ENCODE measurements around the gene NPY1R. TPM values are rescaled to one million over a fixed set of nuclear protein-coding genes. Genes with fewer than 3 reads are reported as not detected.

Gene NPY1R
- total and polyA plus RNA-seq, 4 donors = 0.07 to 1.7 (median 1.1) TPM

DNA sequence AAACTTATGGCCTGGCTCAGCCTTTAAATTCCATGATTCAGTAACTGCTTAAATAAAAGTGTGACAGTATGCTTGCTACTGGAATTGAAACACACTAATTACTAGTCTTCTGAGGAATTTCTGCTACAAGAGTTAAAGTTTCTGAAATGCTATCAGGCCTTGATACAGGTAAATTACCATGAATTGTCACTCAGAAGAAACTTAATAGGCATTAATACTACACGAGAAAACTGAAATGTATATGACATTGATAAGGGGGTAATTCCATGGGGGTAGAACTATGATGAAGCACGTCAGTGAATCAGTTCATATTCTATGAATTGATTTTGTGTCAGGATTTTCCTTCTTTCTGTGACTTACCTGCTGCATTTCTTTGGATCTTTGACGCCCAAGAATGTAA, 3.0 kb upstream of the NPY1R start:
- no peak for DNase-seq
- Histone ChIP-seq H3K4me3 (no peak overlapping the region), H3K27ac (ENCODE audit: low read depth in 1 of 2, low read length in 1 of 2) (no peak overlapping the region), H3K27me3 (ENCODE audit: control insufficient read depth in 3 of 3, insufficient read depth in 3 of 3, low read length in 2 of 3) (peaks cover 0 to 28% (median 27%) of the 10 kb centered on the region in 3 donors), H3K9ac (ENCODE audit: insufficient read depth in 1 of 2, low read length in 2 of 2) (no peak overlapping the region), H3K4me1 (ENCODE audit: control insufficient read depth in 5 of 5, insufficient read depth in 5 of 5, low read length in 5 of 5) (peaks cover 0 to 18% (median 3%) of the 10 kb centered on the region in 5 donors), H3K9me3 (ENCODE audit: control insufficient read depth in 4 of 4, insufficient read depth in 3 of 4, low read length in 3 of 4) (peaks cover 0 to 2% (median 0%) of the 10 kb centered on the region in 4 donors), H3K36me3 (ENCODE audit: control insufficient read depth in 4 of 4, insufficient read depth in 4 of 4, low read length in 4 of 4) (no peaks in the 10 kb centered on the region)
- TF ChIP-seq, protein P1, sequence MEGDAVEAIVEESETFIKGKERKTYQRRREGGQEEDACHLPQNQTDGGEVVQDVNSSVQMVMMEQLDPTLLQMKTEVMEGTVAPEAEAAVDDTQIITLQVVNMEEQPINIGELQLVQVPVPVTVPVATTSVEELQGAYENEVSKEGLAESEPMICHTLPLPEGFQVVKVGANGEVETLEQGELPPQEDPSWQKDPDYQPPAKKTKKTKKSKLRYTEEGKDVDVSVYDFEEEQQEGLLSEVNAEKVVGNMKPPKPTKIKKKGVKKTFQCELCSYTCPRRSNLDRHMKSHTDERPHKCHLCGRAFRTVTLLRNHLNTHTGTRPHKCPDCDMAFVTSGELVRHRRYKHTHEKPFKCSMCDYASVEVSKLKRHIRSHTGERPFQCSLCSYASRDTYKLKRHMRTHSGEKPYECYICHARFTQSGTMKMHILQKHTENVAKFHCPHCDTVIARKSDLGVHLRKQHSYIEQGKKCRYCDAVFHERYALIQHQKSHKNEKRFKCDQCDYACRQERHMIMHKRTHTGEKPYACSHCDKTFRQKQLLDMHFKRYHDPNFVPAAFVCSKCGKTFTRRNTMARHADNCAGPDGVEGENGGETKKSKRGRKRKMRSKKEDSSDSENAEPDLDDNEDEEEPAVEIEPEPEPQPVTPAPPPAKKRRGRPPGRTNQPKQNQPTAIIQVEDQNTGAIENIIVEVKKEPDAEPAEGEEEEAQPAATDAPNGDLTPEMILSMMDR (IDR thresholded peaks at IDR 0.05; ENCODE audit: control extremely low read depth, extremely low read depth) = no peak
- WGBS, 2 donors = 88 to 89% methylated on average over 3 of the region's 3 CpGs
- ATAC-seq (ENCODE audit: insufficient read depth, low FRiP score) = no peak

GRCh38 chr4:163331629-163332376, 593 bp downstream of the NPY1R start:
- ATAC-seq (ENCODE audit: insufficient read depth, low FRiP score) (peak; percentile 69), DNase-seq (peak; percentile 18 to 28 (median 27))
- H3K9ac ChIP-seq (ENCODE audit: insufficient read depth in 1 of 2, low read length in 2 of 2) = no peak overlapping the region
- peaks cover 0 to 24% (median 20%) of the 10 kb centered on the region in 3 donors for H3K27me3 ChIP-seq (ENCODE audit: control insufficient read depth in 3 of 3, insufficient read depth in 3 of 3, low read length in 2 of 3)
- no peaks in the 10 kb centered on the region for H3K36me3 ChIP-seq (ENCODE audit: control insufficient read depth in 4 of 4, insufficient read depth in 4 of 4, low read length in 4 of 4)
- H3K9me3 ChIP-seq (ENCODE audit: control insufficient read depth in 4 of 4, insufficient read depth in 3 of 4, low read length in 3 of 4) = peaks cover 0 to 2% (median 0%) of the 10 kb centered on the region in 4 donors
- peak overlapping the region; percentile 59 for H3K4me3 ChIP-seq
- H3K4me1 ChIP-seq (ENCODE audit: control insufficient read depth in 5 of 5, insufficient read depth in 5 of 5, low read length in 5 of 5) = peaks cover 0 to 18% (median 3%) of the 10 kb centered on the region in 5 donors
- 1 to 2% methylated on average over 58 of the region's 58 CpGs for WGBS, 2 donors
- TF ChIP-seq, protein P1 (IDR thresholded peaks at IDR 0.05; ENCODE audit: control extremely low read depth, extremely low read depth) = no peak
- H3K27ac ChIP-seq (ENCODE audit: low read depth in 1 of 2, low read length in 1 of 2) = no peak overlapping the region

DNA sequence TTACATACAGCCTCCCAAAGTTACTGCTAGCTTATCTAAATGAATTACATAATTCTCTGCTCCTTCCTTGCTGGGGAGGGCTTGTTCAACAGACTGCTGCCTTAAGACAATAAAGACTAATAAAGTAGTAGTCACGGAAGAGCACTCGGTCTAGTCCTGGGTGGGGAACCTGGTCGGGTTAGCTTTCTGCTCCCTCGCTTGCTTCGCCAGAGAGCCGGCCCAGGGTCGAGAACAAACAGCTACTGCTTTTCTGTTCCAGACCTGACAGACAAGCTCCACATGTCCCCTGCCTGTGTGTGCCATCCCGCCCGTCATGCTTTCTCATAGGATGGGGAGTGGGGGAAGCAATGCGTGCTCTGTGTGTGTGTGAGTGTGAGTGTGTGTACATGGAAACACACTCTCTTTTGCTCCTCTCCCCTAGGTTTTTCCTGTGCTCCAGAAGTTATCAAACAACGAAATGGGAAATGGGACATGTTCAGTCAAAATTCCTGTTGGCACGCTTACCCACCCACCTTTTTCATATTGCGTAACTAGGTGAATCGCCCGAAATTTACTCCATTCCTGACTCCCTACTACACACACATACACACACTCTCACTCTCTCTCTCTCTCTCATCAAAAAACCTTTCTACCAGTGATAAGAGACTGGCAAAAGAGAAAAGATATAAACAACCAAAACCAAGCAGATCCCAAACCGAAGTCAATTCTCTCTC, 1.3 kb downstream of the NPY1R start:
- peak in 1 of 3 donors; percentile 1 for DNase-seq
- Histone ChIP-seq H3K9me3 (ENCODE audit: control insufficient read depth in 4 of 4, insufficient read depth in 3 of 4, low read length in 3 of 4) (peaks cover 0 to 2% (median 0%) of the 10 kb centered on the region in 4 donors), H3K27me3 (ENCODE audit: control insufficient read depth in 3 of 3, insufficient read depth in 3 of 3, low read length in 2 of 3) (peaks cover 0 to 24% (median 20%) of the 10 kb centered on the region in 3 donors), H3K4me1 (ENCODE audit: control insufficient read depth in 5 of 5, insufficient read depth in 5 of 5, low read length in 5 of 5) (peaks cover 0 to 18% (median 3%) of the 10 kb centered on the region in 5 donors), H3K36me3 (ENCODE audit: control insufficient read depth in 4 of 4, insufficient read depth in 4 of 4, low read length in 4 of 4) (no peaks in the 10 kb centered on the region), H3K9ac (ENCODE audit: insufficient read depth in 1 of 2, low read length in 2 of 2) (no peak overlapping the region), H3K27ac (ENCODE audit: low read depth in 1 of 2, low read length in 1 of 2) (no peak overlapping the region), H3K4me3 (peak overlapping the region; percentile 59)
- no peak for ATAC-seq (ENCODE audit: insufficient read depth, low FRiP score)
- TF ChIP-seq, protein P1 (IDR thresholded peaks at IDR 0.05; ENCODE audit: control extremely low read depth, extremely low read depth) = no peak
- 42 to 45% methylated on average over 16 of the region's 16 CpGs for WGBS, 2 donors

All from lung (tissue), 12 donors.